ENCODE data around the gene SEC16A. TPM values are rescaled to one million over a fixed set of nuclear protein-coding genes. Genes with fewer than 3 reads are reported as not detected.

Gene SEC16A
- total RNA-seq: 10 to 100 TPM; 21.1 to 53.3 (median 30.2) TPM
- 10 to 100 TPM; 20.9 to 29.9 TPM for polyA plus RNA-seq
- long read RNA-seq, donor 1, partial matches to known transcripts: 8 of 12 reads
- long read RNA-seq, donor 1, other reads (novel, unspliced or antisense): 1 of 12 reads
- long read RNA-seq, donor 2, partial matches to known transcripts: 6 of 18 reads
- long read RNA-seq, donor 2, other reads (novel, unspliced or antisense): 8 of 18 reads
- long read RNA-seq, donor 3, partial matches to known transcripts: 6 of 18 reads
- long read RNA-seq, donor 3, other reads (novel, unspliced or antisense): 8 of 18 reads

- intact Hi-C loops (cut with DNase I): loop anchor here in 6 of 10 donors (1.0 to 10.0 kb wide), 5 partner anchors 62 to 308 kb away; partner anchors contain the start of genes NOTCH1 (in 2 of the 6) and TMEM141 (in 1 of the 6)
- peaks cover 13 to 36% (median 26%) of the 10 kb centered on the region in 12 donors for H3K4me1 ChIP-seq
- peak; percentile 99 to 100 (median 100) for DNase-seq
These were observed at the start of gene SEC16A for GRCh38 chr9:136482793-136483588. SEC16A (minus strand) TSS chr9:136483040; CDS start chr9:136477615, 5,425 bp downstream.

DNA sequence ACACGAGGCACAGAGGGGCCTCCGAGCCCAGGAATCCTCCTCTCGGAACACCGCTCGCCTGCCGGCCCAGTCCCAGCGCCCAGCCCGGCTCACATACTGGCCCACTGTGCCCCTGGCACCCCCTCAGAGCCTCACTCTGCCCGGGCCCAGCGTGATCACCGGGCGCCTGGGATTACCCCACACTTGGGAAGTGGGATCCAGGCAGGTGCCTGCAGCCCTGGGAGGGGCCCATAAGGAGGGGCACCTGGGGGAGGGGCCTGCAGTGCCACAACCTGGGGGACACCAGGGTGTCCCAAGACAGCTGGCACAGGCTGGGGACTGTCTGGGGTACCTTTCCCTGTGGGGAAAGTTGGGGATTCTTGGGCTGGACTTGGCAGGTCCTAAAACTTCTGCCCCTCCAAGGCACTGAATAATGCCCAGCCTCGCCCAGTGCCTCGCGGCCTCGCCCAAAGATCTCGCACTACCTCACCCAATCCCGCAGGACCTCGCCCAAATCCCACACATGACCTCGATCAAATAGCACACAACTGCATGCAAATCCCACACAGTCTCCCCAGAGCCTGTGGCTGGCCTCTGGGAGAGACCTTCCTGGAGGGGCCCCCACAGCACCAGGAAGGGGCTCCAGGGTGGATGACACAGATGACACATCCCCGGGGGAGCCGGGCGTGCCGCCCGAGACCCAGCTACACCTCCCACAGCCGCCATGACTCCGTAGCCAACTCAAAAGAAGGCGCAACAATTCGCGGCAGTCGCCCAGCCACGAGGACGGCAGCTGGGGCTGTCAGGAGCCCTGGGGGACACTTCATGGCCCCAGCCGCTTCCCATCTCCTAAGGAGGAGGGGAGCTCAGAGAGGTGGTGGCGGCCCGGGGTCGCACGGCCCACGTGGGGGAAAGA lies 49.3 kb upstream of the SEC16A start:
- intact Hi-C loops (cut with DNase I): loop anchor here in 1 of 10 donors (5.0 kb wide), 1 partner anchor 40 kb away; no protein-coding TSS in a partner anchor
- Histone ChIP-seq H3K36me3 (peaks cover 0 to 26% (median 6%) of the 10 kb centered on the region in 9 donors), H3K4me1 (peaks cover 44 to 92% (median 85%) of the 10 kb centered on the region in 12 donors), H3K9me3 (no peaks in the 10 kb centered on the region), H3K27ac (peak overlapping the region; percentile 29 to 84 (median 74)), H3K4me3 (peak overlapping the region in 7 of 12 donors; percentile 2 to 28 (median 23)), H3K27me3 (no peaks in the 10 kb centered on the region)
- WGBS, 4 donors: 58 to 67% (median 65%) methylated on average over 37 to 39 of the region's 39 CpGs
- ATAC-seq (peak in 2 of 4 donors; percentile 18 to 26), DNase-seq (peak in 1 of 5 donors; percentile 69)
- TF ChIP-seq POLR2A (IDR thresholded peaks at IDR 0.05): no peak
- TF ChIP-seq, protein P1, sequence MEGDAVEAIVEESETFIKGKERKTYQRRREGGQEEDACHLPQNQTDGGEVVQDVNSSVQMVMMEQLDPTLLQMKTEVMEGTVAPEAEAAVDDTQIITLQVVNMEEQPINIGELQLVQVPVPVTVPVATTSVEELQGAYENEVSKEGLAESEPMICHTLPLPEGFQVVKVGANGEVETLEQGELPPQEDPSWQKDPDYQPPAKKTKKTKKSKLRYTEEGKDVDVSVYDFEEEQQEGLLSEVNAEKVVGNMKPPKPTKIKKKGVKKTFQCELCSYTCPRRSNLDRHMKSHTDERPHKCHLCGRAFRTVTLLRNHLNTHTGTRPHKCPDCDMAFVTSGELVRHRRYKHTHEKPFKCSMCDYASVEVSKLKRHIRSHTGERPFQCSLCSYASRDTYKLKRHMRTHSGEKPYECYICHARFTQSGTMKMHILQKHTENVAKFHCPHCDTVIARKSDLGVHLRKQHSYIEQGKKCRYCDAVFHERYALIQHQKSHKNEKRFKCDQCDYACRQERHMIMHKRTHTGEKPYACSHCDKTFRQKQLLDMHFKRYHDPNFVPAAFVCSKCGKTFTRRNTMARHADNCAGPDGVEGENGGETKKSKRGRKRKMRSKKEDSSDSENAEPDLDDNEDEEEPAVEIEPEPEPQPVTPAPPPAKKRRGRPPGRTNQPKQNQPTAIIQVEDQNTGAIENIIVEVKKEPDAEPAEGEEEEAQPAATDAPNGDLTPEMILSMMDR (IDR thresholded peaks at IDR 0.05): no peak

More at GRCh38 chr9:136482793-136483588, at the start of gene SEC16A:
- TF ChIP-seq POLR2A (IDR thresholded peaks at IDR 0.05): peak; percentile 80 to 82
- TF ChIP-seq, protein P1 (IDR thresholded peaks at IDR 0.05): no peak
- Histone ChIP-seq H3K27me3 (no peaks in the 10 kb centered on the region), H3K9me3 (no peaks in the 10 kb centered on the region), H3K36me3 (peaks cover 0 to 25% (median 8%) of the 10 kb centered on the region in 9 donors), H3K4me3 (peak within 1 kb of the TSS; percentile 72 to 100 (median 94)), H3K27ac (peak within 1 kb of the TSS; percentile 92 to 100 (median 99))
- ATAC-seq: peak; percentile 83 to 92 (median 86)
- 0 to 2% (median 1%) methylated on average over 27 to 109 of the region's 109 CpGs for WGBS, 4 donors

GRCh38 chr9:136531186-136531903 lies 48.5 kb upstream of the SEC16A start:
- Histone ChIP-seq H3K4me3 (peak overlapping the region in 8 of 12 donors; percentile 2 to 28 (median 21)), H3K27ac (peak overlapping the region in 11 of 12 donors; percentile 50 to 78 (median 74)), H3K27me3 (no peaks in the 10 kb centered on the region), H3K9me3 (no peaks in the 10 kb centered on the region), H3K4me1 (peaks cover 43 to 92% (median 85%) of the 10 kb centered on the region in 12 donors), H3K36me3 (peaks cover 0 to 18% (median 6%) of the 10 kb centered on the region in 9 donors)
- ATAC-seq (no peak), DNase-seq (no peak)
- TF ChIP-seq, protein P1 (IDR thresholded peaks at IDR 0.05): no peak
- no peak for TF ChIP-seq POLR2A (IDR thresholded peaks at IDR 0.05)
- 64 to 68% (median 65%) methylated on average over 21 to 37 of the region's 37 CpGs for WGBS, 4 donors
- intact Hi-C loops (cut with DNase I): loop anchor here in 1 of 10 donors (5.0 kb wide), 1 partner anchor 39 kb away; no protein-coding TSS in a partner anchor
